K562 (cell line): ENCODE results near the gene HSDL1. TPM values are rescaled to one million over a fixed set of nuclear protein-coding genes. Genes with fewer than 3 reads are reported as not detected.

Experiments
- BHLHE40 ChIP-seq: IDR thresholded peaks from 2 replicates; pipeline ENCODE4 v1.6.1; 2011; ENCODE audit warnings: low read length, improper control_type of control experiment
- CGGBP1 ChIP-seq: fragments of 250-450 bp; sonication (Bioruptor Pico); IDR thresholded peaks from 2 replicates; pipeline ENCODE4 v1.9.0; 2021; ENCODE audit warnings: mild to moderate bottlenecking
- HNRNPH1 ChIP-seq: fragments of 200-400 bp; formaldehyde crosslinking; optimal IDR thresholded peaks from 2 replicates; pipeline ENCODE3; 2017; ENCODE audit warnings: low read depth, mild to moderate bottlenecking, low read length, moderate library complexity
- ID3 ChIP-seq, 2 experiments: fragments of 250-450 bp in 1 of 2; fragments of 450-650 bp in 1 of 2; sonication (Bioruptor Pico) in 1 of 2; IDR thresholded peaks; 2 replicates each; pipeline versions ENCODE4 v1.6.1 to v1.8.0; 2016 to 2021; ENCODE audit warnings: mild to moderate bottlenecking in 2 of 2, moderate library complexity in 2 of 2, missing compliant biosample characterization in 1 of 2, missing genetic modification characterization in 1 of 2
- MED1 ChIP-seq: sonication (generic); formaldehyde crosslinking; IDR thresholded peaks from 2 replicates; pipeline ENCODE4 v1.8.1; 2023; ENCODE audit warnings: missing genetic modification reagents, borderline replicate concordance
- MTA2 ChIP-seq: fragments of 450-650 bp; IDR thresholded peaks from 2 replicates; pipeline ENCODE4 v1.6.1; 2016; ENCODE audit warnings: low read depth
- PHB2 ChIP-seq: fragments of 450-650 bp; IDR thresholded peaks from 2 replicates; pipeline ENCODE4 v1.6.1; 2017; ENCODE audit warnings: low read depth
- POLR2AphosphoS2 ChIP-seq: IDR thresholded peaks from 2 replicates; pipeline ENCODE4 v1.6.1; 2012; ENCODE audit warnings: low read length, improper control_type of control experiment
- POLR2G ChIP-seq: fragments of 200-400 bp; formaldehyde crosslinking; IDR thresholded peaks from 2 replicates; pipeline ENCODE4 v1.6.1; 2017; ENCODE audit warnings: low read depth, mild to moderate bottlenecking, antibody characterized with exemption, low read length, moderate library complexity
- REST ChIP-seq, 2 experiments: fragments of 450-650 bp; formaldehyde crosslinking in 1 of 2; IDR thresholded peaks; 2 replicates each; pipeline versions ENCODE4 v1.4.0 to v1.6.1; 2014 to 2020; ENCODE audit warnings: mild to moderate bottlenecking in 2 of 2, borderline replicate concordance in 1 of 2, low read depth in 1 of 2
- SREBF1 ChIP-seq: fragments of 150-350 bp; IDR thresholded peaks from 2 replicates; pipeline ENCODE4 v1.6.1; 2014; ENCODE audit warnings: antibody characterized with exemption, low read depth, low read length, borderline replicate concordance
- TEAD2 ChIP-seq: fragments of 450-650 bp; IDR thresholded peaks from 2 replicates; pipeline ENCODE4 v1.6.1; 2016; ENCODE audit warnings: missing genetic modification characterization, control low read depth, missing compliant biosample characterization
- THRAP3 ChIP-seq: fragments of 450-650 bp; IDR thresholded peaks from 2 replicates; pipeline ENCODE4 v1.6.1; 2016; ENCODE audit warnings: mild to moderate bottlenecking, inconsistent platforms, borderline replicate concordance
- U2AF1 ChIP-seq: fragments of 200-400 bp; formaldehyde crosslinking; optimal IDR thresholded peaks from 2 replicates; pipeline ENCODE3; 2017; ENCODE audit warnings: mild to moderate bottlenecking, low read depth, low read length, moderate library complexity
- U2AF2 ChIP-seq: fragments of 200-400 bp; formaldehyde crosslinking; optimal IDR thresholded peaks from 2 replicates; pipeline ENCODE3; 2017; ENCODE audit warnings: low read depth, mild to moderate bottlenecking, low read length
- ZNF324 ChIP-seq: fragments of 250-450 bp; sonication (Bioruptor Pico); IDR thresholded peaks from 2 replicates; pipeline ENCODE4 v1.4.0; 2020; ENCODE audit warnings: mild to moderate bottlenecking
- ZNF347 ChIP-seq: fragments of 450-650 bp; formaldehyde crosslinking; IDR thresholded peaks from 2 replicates; pipeline ENCODE4 v1.4.0; 2020; ENCODE audit warnings: low read depth, mild to moderate bottlenecking, moderate library complexity
- ZNF384 ChIP-seq: IDR thresholded peaks from 2 replicates; pipeline ENCODE4 v1.6.1; 2012; ENCODE audit warnings: low read depth, low read length, improper control_type of control experiment
- ZNF766 ChIP-seq: fragments of 200-800 bp; sonication (Bioruptor generic); conservative IDR thresholded peaks from 2 replicates; pipeline ENCODE4 v1.6.1; 2016; ENCODE audit warnings: missing genetic modification characterization, missing compliant biosample characterization
- polyA plus RNA-seq, 8 experiments: library from polyadenylated mRNA; depleted of rRNA in 4 of 8; stranded (reverse) in 5 of 8; unstranded in 3 of 8; fragments of >200 nt; fragmentation: Nextera tagmentation in 2 of 8; fragmentation: Illumina TruSeq in 1 of 8; extraction: Ambion mirVana in 2 of 8; extraction: Trizol in 1 of 8; gene quantifications; 2 replicates each; pipeline versions ENCODE4 v1.2.1 to v1.2.3, GENCODE V29; 2011 to 2014; ENCODE audit warnings: inconsistent platforms in 1 of 8, missing spikeins in 1 of 8
- total RNA-seq, 7 experiments: library from RNA; depleted of rRNA in 6 of 7; stranded (reverse); fragments of >200 nt in 6 of 7; fragmentation: Illumina TruSeq in 2 of 7; extraction: Trizol in 2 of 7; gene quantifications; 2 replicates each; pipeline versions ENCODE4 v1.2.1 to v1.2.3, GENCODE V29; 2011 to 2021; ENCODE audit warnings: low replicate concordance in 1 of 7

HSDL1 gene
- total and polyA plus RNA-seq, 9 of the 15 experiments (the other 6 are each of a cell fraction or from before 2014, with no cell fraction given): 14.8 to 41.2 (median 27.7) TPM

GRCh38 chr16:84186685-84187437, 41.9 kb upstream of the HSDL1 start, which contains the start of gene TAF1C (continued):
- no peak for TF ChIP-seq ZNF347 (CRISPR knock-in tag)
- TF ChIP-seq U2AF1: no peak
- TF ChIP-seq POLR2AphosphoS2: no peak; the same call in 1 of the 2 replicates
- 0 out of 2 replicates have a peak, but pooled peaks have one; percentile 67 for TF ChIP-seq ZNF766 (CRISPR knock-in tag)
- TF ChIP-seq U2AF2: no peak
- peak; percentile 87 for TF ChIP-seq REST (IDR thresholded peaks at IDR 0.05; ENCODE audit: borderline replicate concordance)
- peak; percentile 77; the same call in 1 of the 2 replicates for TF ChIP-seq REST (CRISPR knock-in tag; IDR thresholded peaks at IDR 0.05; ENCODE audit: low read depth)
- TF ChIP-seq SREBF1: no peak
- TF ChIP-seq HNRNPH1: no peak
- no peak for TF ChIP-seq THRAP3
- no peak for TF ChIP-seq MED1 (CRISPR knock-in tag)
- TF ChIP-seq BHLHE40: peak; percentile 72
- no peak for TF ChIP-seq ZNF324 (CRISPR knock-in tag)
- no peak for TF ChIP-seq ID3 (CRISPR knock-in tag; IDR thresholded peaks at IDR 0.05)
- TF ChIP-seq ID3 (tag; IDR thresholded peaks at IDR 0.05): no peak
- no peak for TF ChIP-seq MTA2
- TF ChIP-seq CGGBP1 (CRISPR knock-in tag): no peak
- TF ChIP-seq POLR2G: peak; percentile 83
- TF ChIP-seq TEAD2: no peak
- 0 out of 2 replicates have a peak, but pooled peaks have one; percentile 2 for TF ChIP-seq ZNF384
- TF ChIP-seq PHB2: no peak
